GM13977 (cell line): Measurements from ENCODE around the gene PDE4D.

Experiments used
- DNase-seq: peaks from one replicate; pipeline ENCODE4 v3.0.0; 2012; ENCODE audit warnings: low spot score
- CTCF ChIP-seq: IDR thresholded peaks from 2 replicates; pipeline ENCODE4 v1.5.1; 2012; ENCODE audit warnings: mild to moderate bottlenecking, control low read depth; ENCODE audit not compliant: insufficient read depth; ENCODE audit errors: extremely low read depth, missing control alignments
- in situ Hi-C: fragments of 300-500 bp; cut with MboI; formaldehyde crosslinking; loops from one replicate; pipeline ENCODE4 v1.12.0; 2022; ENCODE audit warnings: low sequenced_read_pairs, low pct_unique_long_range_greater_than_20kb, mixed read lengths, inconsistent platforms; ENCODE audit not compliant: unreplicated experiment

Gene PDE4D

GRCh38 chr5:59325070-59325469 is 568.5 kb downstream of the PDE4D start:
- TF ChIP-seq CTCF = no peak
- in situ Hi-C loops = no loop called here
- DNase-seq = no peak

GRCh38 chr5:59322894-59323293 is 570.6 kb downstream of the PDE4D start:
- DNase-seq = no peak
- no peak for TF ChIP-seq CTCF
- in situ Hi-C loops = no loop called here

GRCh38 chr5:59322058-59322457 is 571.5 kb downstream of the PDE4D start:
- TF ChIP-seq CTCF = no peak
- no peak for DNase-seq
- in situ Hi-C loops = no loop called here

- TF ChIP-seq CTCF = no peak
- in situ Hi-C loops = no loop called here
- no peak for DNase-seq
Observed at GRCh38 chr5:59321642-59322041, 571.9 kb downstream of the PDE4D start.

- no peak for DNase-seq
- TF ChIP-seq CTCF = no peak
- in situ Hi-C loops = no loop called here
Observed at GRCh38 chr5:59320420-59320819, 573.1 kb downstream of the PDE4D start.

GRCh38 chr5:59319250-59319649 is 574.3 kb downstream of the PDE4D start:
- no peak for DNase-seq
- in situ Hi-C loops = no loop called here
- no peak for TF ChIP-seq CTCF

GRCh38 chr5:59317774-59318205 is 575.7 kb downstream of the PDE4D start:
- no peak for DNase-seq
- in situ Hi-C loops = no loop called here
- no peak for TF ChIP-seq CTCF
